ENCODE data around the gene FA2H.

Gene FA2H

DNA sequence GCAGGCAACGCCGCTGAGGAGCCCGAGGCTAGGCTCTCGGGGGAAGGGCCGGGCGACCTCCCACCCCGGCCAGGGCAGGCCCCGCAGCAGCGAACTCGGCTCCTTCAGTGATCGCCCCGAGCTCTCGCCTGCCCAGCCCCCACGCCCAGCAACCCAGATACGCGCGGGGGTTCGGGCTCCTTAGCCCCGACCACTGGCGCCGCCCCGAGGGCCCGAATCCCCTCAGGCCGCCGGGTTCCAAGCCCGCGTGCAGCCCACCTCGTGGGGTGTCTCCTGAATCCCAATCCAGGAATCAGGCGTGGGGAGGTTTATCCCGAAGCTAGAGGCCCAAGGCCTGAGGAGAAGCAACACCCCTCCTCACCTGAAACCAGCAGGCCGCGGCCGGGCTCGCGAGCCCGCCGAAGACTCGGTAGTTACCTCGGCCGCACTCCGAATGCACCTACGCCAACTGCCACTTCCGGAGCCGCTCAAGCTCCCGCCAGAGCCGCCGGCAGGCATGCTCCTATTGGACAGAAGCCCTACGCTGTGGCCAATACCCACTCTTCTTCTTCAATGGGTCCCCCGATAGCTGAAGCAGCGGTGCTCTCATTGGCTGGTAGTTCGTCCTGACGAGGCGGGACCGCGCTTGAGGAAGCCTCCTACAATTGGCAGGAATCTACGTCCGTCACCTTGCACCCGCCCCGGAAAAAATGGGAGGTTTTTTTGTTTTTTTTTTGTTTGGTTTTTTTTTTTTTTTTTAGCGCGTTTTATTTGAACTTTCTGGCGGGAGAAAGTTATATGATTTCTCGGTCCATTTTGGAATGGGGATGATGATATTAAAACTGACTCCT is 108.0 kb downstream of the FA2H start, which contains the start of gene RFWD3:
RFWD3 (minus strand) TSS at position 453 of the 830 bp plus-strand sequence. CDS start 5,428 bp downstream, outside the sequence.
- in situ Hi-C loops (cut with HindIII; ENCODE audit: low pct_ligation_motif_present, low pct_unique_long_range_greater_than_20kb, low sequenced_read_pairs) = no loop called here
- peak; percentile 100 for DNase-seq

DNA sequence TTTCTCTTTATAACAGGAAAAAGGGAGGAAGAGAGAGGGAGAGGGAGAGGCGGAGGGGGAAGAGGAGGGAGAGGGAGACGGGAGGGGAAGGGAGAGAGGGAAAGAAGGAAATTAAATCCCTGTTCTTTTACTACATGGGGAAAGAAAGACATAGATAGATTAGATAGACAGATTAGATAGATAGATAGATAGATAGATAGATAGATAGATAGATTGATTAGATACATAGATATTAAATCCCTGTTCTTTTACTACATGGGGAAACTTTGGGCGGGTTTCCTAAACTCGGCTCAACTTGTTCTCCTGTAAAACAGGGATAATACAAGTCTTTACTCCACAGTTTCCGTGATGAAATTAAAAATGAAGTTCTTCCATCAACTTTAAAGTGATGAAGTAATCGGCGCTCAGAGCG is 108.6 kb downstream of the FA2H start:
- in situ Hi-C loops (cut with HindIII; ENCODE audit: low pct_ligation_motif_present, low pct_unique_long_range_greater_than_20kb, low sequenced_read_pairs) = no loop called here
- no peak for DNase-seq

Measured in ACHN (cell line).